HCT116 (cell line): ENCODE results near the gene QKI. TPM values are rescaled to one million over a fixed set of nuclear protein-coding genes. Genes with fewer than 3 reads are reported as not detected.

ENCODE experiments used
- ATAC-seq: fragments of 200-7000 bp; cut with Tn5 transposase; 2 replicates; pipeline ENCODE4 v1.9.1; 2020; ENCODE audit warnings: mild to moderate bottlenecking, moderate library complexity
- BruUV-seq: library from RNA; stranded (reverse); fragments of 400-500 nt; replicated peaks from 2 replicates; lab custom pipeline; 2021; lab: Mats Ljungman, UMichigan
- CTCF ChIA-PET: fragments of 300-600 bp; sonication (Branson Sonifier 250); formaldehyde crosslinking; loops from one replicate; lab custom pipeline; 2021; ENCODE audit warnings: antibody characterized with exemption; lab: Charles Lee
- POLR2A ChIA-PET: fragments of 300-600, 350-600 bp; sonication (Branson Sonifier 250); formaldehyde crosslinking; loops from one replicate; lab custom pipeline; 2021; ENCODE audit warnings: antibody characterized with exemption; lab: Charles Lee
- RAD21 ChIA-PET, 2 experiments: fragments of 300-600 bp; sonication (Branson Sonifier 250); formaldehyde crosslinking; loops; one replicate each; lab custom pipeline; 2023; ENCODE audit warnings: low total read pairs in 2 of 2; ENCODE audit not compliant: uncharacterized antibody in 2 of 2, unreplicated experiment in 2 of 2, low non-redundant PET in 1 of 2; lab: Charles Lee
- DNase-seq: peaks from one replicate; pipeline ENCODE4 v3.0.0-alpha.2; 2010; ENCODE audit warnings: low read depth, low spot score
- H2AFZ ChIP-seq: fragments of 200-600 bp; shearing (Covaris generic), sonication (generic); 2 replicates; pipeline ENCODE4 v1.6.1; 2017; ENCODE audit warnings: low read depth, mixed run types, mixed read lengths, antibody characterized with exemption, low read length; ENCODE audit not compliant: poor library complexity, severe bottlenecking
- H3K27ac ChIP-seq: 2 replicates; pipeline ENCODE4 v1.5.1; 2012; ENCODE audit warnings: low read depth, low read length
- H3K27me3 ChIP-seq: fragments of 200-600 bp; sonication (generic); 2 replicates; pipeline ENCODE4 v1.6.1; 2016; ENCODE audit warnings: mixed run types, low read length, mixed read lengths; ENCODE audit not compliant: insufficient read depth
- H3K36me3 ChIP-seq, 2 experiments: fragments of 200-500 bp in 1 of 2; fragments of 200-600 bp in 1 of 2; sonication (Bioruptor generic) in 1 of 2; sonication (generic) in 1 of 2; 2 replicates each; pipeline versions ENCODE4 v1.5.1 to v1.6.1; 2014 to 2016; ENCODE audit warnings: low read length in 2 of 2, inconsistent platforms in 1 of 2, mixed read lengths in 1 of 2, mixed run types in 1 of 2; ENCODE audit not compliant: insufficient read depth in 2 of 2, control insufficient read depth in 1 of 2
- H3K4me1 ChIP-seq, 2 experiments: fragments of 200-600 bp in 1 of 2; sonication (generic) in 1 of 2; 2 replicates each; pipeline versions ENCODE4 v1.5.1 to v1.6.1; 2012 to 2017; ENCODE audit warnings: low read length in 2 of 2, inconsistent platforms in 1 of 2, mild to moderate bottlenecking in 1 of 2, mixed read lengths in 1 of 2, mixed run types in 1 of 2, moderate library complexity in 1 of 2; ENCODE audit not compliant: insufficient read depth in 2 of 2, control insufficient read depth in 1 of 2
- H3K4me2 ChIP-seq: fragments of 200-600 bp; sonication (generic); 2 replicates; pipeline ENCODE4 v1.6.1; 2017; ENCODE audit warnings: mixed run types, low read length, mixed read lengths
- H3K4me3 ChIP-seq, 2 experiments: fragments of 200-600 bp in 1 of 2; sonication (generic) in 1 of 2; replicated peaks in 1 of 2; 2 replicates each; pipeline ENCODE4 v1.5.1; 2011 to 2016; ENCODE audit warnings: low read length in 2 of 2, control low read depth in 1 of 2, low read depth in 1 of 2, mild to moderate bottlenecking in 1 of 2, mixed read lengths in 1 of 2, mixed run types in 1 of 2
- H3K79me2 ChIP-seq: fragments of 200-600 bp; sonication (generic); 2 replicates; pipeline ENCODE4 v1.6.1; 2017; ENCODE audit warnings: mild to moderate bottlenecking, mixed run types, low read length, moderate library complexity, mixed read lengths; ENCODE audit not compliant: insufficient read depth
- H3K9ac ChIP-seq: fragments of 200-600 bp; sonication (generic); 2 replicates; pipeline ENCODE4 v1.6.1; 2016; ENCODE audit warnings: low read length, mixed read lengths
- H3K9me2 ChIP-seq: fragments of 200-600 bp; sonication (generic), shearing (Covaris generic); 2 replicates; pipeline ENCODE4 v1.6.1; 2017; ENCODE audit warnings: mixed run types, mild to moderate bottlenecking, moderate library complexity; ENCODE audit not compliant: insufficient read depth
- H3K9me3 ChIP-seq, 2 experiments: fragments of 200-500 bp in 1 of 2; fragments of 200-600 bp in 1 of 2; sonication (Bioruptor generic) in 1 of 2; sonication (generic) in 1 of 2; 2 replicates each; pipeline ENCODE4 v1.6.1; 2014 to 2017; ENCODE audit warnings: low read length in 2 of 2, mixed read lengths in 2 of 2, inconsistent platforms in 1 of 2, low read depth in 1 of 2, mild to moderate bottlenecking in 1 of 2, mixed run types in 1 of 2, moderate library complexity in 1 of 2; ENCODE audit not compliant: control insufficient read depth in 1 of 2, insufficient read depth in 1 of 2
- H4K20me1 ChIP-seq: fragments of 200-600 bp; sonication (generic), shearing (Covaris generic); 2 replicates; pipeline ENCODE4 v1.6.1; 2017; ENCODE audit warnings: mixed run types, mild to moderate bottlenecking, moderate library complexity; ENCODE audit not compliant: insufficient read depth
- ATF3 ChIP-seq: IDR thresholded peaks from 2 replicates; pipeline ENCODE4 v1.6.1; 2012
- CEBPB ChIP-seq: IDR thresholded peaks from 2 replicates; pipeline ENCODE4 v1.6.1; 2012; ENCODE audit warnings: low read depth
- ELF1 ChIP-seq: IDR thresholded peaks from 2 replicates; pipeline ENCODE4 v1.6.1; 2012; ENCODE audit warnings: low read depth, borderline replicate concordance
- EZH2 ChIP-seq: fragments of 200-600 bp; sonication (generic); IDR thresholded peaks from 2 replicates; pipeline ENCODE4 v1.6.1; 2017; ENCODE audit warnings: antibody characterized with exemption, mixed run types
- FOSL1 ChIP-seq: IDR thresholded peaks from 2 replicates; pipeline ENCODE4 v1.6.1; 2012; ENCODE audit warnings: low read depth
- SIN3A ChIP-seq: IDR thresholded peaks from 2 replicates; pipeline ENCODE4 v1.6.1; 2012; ENCODE audit warnings: low read depth
- SP1 ChIP-seq: IDR thresholded peaks from 2 replicates; pipeline ENCODE4 v1.6.1; 2012; ENCODE audit warnings: low read depth
- SRF ChIP-seq: IDR thresholded peaks from 2 replicates; pipeline ENCODE4 v1.6.1; 2012; ENCODE audit warnings: low read depth
- YY1 ChIP-seq: IDR thresholded peaks from 2 replicates; pipeline ENCODE4 v1.6.1; 2011; ENCODE audit warnings: low read length, low read depth, moderate library complexity, mild to moderate bottlenecking; ENCODE audit not compliant: insufficient replicate concordance; ENCODE audit errors: extremely low read depth
- ZFX ChIP-seq: fragments of 450-650 bp; IDR thresholded peaks from 2 replicates; pipeline ENCODE4 v1.6.1; 2017
- ZNF274 ChIP-seq: fragments of 200-500 bp; sonication (Bioruptor generic); IDR thresholded peaks from 2 replicates; pipeline ENCODE4 v1.6.1; 2014; ENCODE audit warnings: mild to moderate bottlenecking, low read depth, low read length, inconsistent platforms
- intact Hi-C: fragments of 100-400 bp; cut with micrococcal nuclease; formaldehyde crosslinking; loops from 2 replicates; pipeline ENCODE4 v1.10.0; 2022
- total RNA-seq: library from RNA; stranded (reverse); gene quantifications from one replicate; pipeline ENCODE4 v1.2.1, GENCODE V29; 2021; ENCODE audit not compliant: unreplicated experiment
- TF ChIP-seq, protein P1 (sequence below): IDR thresholded peaks from 2 replicates; pipeline ENCODE4 v1.6.1; 2012

QKI gene
- total RNA-seq, 1 experiment from 2014 or later, result 35.3 TPM

- H3K27ac ChIP-seq, result no peak overlapping the region
- CTCF ChIA-PET, result no interaction called here
- BruUV-seq, result no TSS peak
Measured at GRCh38 chr6:163490826-163491577, 76.5 kb downstream of the QKI start.

GRCh38 chr6:163491737-163492300, 77.3 kb downstream of the QKI start:
- ChIA-PET RAD21 (no interaction called here), POLR2A (no interaction called here), CTCF (no interaction called here)
- Histone ChIP-seq H3K4me3 (no peak overlapping the region), H3K4me1 (peaks cover 21 to 31% of the 10 kb centered on the region in 2 experiments), H3K4me2 (no peak overlapping the region), H3K36me3 (no peaks in the 10 kb centered on the region), H3K9ac (no peak overlapping the region), H3K27ac (no peak overlapping the region), H2AFZ (no peak overlapping the region), H3K79me2 (peaks cover 41% of the 10 kb centered on the region), H3K9me2 (no peaks in the 10 kb centered on the region), H3K9me3 (no peaks in the 10 kb centered on the region; a peak in 1 of 4 replicates), H3K27me3 (no peaks in the 10 kb centered on the region), H4K20me1 (no peaks in the 10 kb centered on the region)
- intact Hi-C loops, result no loop called here
- no TSS peak for BruUV-seq
- no peak for ATAC-seq
- DNase-seq, result no peak
- no peak for TF ChIP-seq CEBPB
- TF ChIP-seq ZNF274, result no peak
- no peak for TF ChIP-seq SP1

More at GRCh38 chr6:163490826-163491577, 76.5 kb downstream of the QKI start:
- Histone ChIP-seq H3K9me2 (no peaks in the 10 kb centered on the region), H3K27me3 (no peaks in the 10 kb centered on the region), H3K4me1 (peaks cover 21 to 31% of the 10 kb centered on the region in 2 experiments), H3K9me3 (no peaks in the 10 kb centered on the region; a peak in 1 of 4 replicates), H3K79me2 (peaks cover 33% of the 10 kb centered on the region), H3K4me3 (no peak overlapping the region), H3K36me3 (no peaks in the 10 kb centered on the region), H3K4me2 (no peak overlapping the region), H3K9ac (no peak overlapping the region), H4K20me1 (no peaks in the 10 kb centered on the region), H2AFZ (no peak overlapping the region)
- DNase-seq (no peak), ATAC-seq (no peak)
- ChIA-PET POLR2A (no interaction called here), RAD21 (no interaction called here)
- intact Hi-C loops, result no loop called here
- TF ChIP-seq FOSL1 (no peak), YY1 (no peak), EZH2 (no peak), ATF3 (no peak), ZFX (no peak), CEBPB (no peak), SRF (no peak), SIN3A (no peak), ELF1 (no peak)
- TF ChIP-seq, protein P1, sequence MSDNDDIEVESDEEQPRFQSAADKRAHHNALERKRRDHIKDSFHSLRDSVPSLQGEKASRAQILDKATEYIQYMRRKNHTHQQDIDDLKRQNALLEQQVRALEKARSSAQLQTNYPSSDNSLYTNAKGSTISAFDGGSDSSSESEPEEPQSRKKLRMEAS, result no peak
